Neural progenitor cell (in vitro differentiated cells): ENCODE data around the gene PARP2.

Experiments
- CTCF ChIP-seq: fragments of 200-600 bp; sonication (generic); IDR thresholded peaks from 2 replicates; pipeline ENCODE4 v1.5.1; 2017; ENCODE audit warnings: antibody characterized with exemption, mild to moderate bottlenecking
- EZH2 ChIP-seq: fragments of 200-600 bp; sonication (generic); IDR thresholded peaks from 2 replicates; pipeline ENCODE4 v1.6.1; 2017; ENCODE audit warnings: antibody characterized with exemption, mild to moderate bottlenecking, moderate library complexity

- TF ChIP-seq CTCF (no peak), EZH2 (no peak)
These were observed 4.3 kb downstream of the PARP2 start for GRCh38 chr14:20347747-20348146.
